ENCODE results near the gene TGFBR2.

The TGFBR2 gene

DNA sequence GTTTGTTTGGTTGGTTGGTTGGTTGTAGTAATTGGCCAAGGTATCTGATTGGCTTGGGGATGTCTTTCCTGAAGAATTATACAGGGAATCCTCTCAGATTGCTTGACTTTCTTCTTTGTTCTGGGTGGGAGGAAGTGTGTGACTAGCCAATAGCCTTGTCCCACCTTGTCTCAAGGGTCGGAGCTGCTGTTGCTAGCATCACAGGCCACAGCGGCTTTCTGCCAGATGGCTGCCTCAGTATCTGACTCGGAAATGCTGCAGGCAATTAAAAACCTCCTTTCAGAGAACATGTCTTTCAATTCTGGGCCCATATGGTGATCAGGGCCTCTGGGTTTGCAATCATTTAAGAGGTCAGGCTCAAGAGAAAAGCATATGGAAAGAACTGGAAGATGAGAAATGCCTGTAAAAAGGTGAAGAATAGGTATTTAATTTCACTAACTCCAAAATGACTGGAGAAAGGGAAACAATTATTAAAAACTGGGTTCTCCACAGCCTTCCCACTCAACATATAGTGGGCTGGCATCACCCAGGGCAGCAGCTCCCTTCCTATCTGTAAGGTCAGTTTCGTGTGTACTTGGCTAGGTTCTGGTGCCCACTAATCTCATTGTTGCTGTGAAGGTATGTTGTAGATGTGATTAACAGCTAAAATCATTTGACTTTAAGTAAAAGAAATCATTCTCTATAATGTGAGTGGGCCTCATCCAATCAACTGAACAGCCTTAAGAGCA, 32.4 kb downstream of the TGFBR2 start:
- no peak for DNase-seq

DNA sequence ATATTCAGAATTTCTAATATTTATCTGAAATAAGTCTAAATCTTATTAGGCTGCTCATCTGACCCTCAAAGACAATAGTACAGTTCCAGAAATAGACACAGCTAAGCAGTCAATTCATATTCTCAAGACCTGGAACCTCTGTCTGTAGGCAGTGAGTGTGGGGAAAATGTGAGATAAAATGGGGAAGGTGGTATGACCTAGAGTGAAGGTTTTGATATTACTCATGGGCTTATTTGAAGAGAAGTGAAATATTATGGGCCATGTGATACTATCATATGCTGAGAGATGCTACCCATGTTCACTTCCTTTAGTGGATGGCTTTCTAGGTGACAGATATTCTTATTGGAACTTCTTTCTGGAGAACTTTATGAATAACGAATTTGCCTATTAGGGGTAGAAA, 33.5 kb downstream of the TGFBR2 start:
- no peak for DNase-seq

DNA sequence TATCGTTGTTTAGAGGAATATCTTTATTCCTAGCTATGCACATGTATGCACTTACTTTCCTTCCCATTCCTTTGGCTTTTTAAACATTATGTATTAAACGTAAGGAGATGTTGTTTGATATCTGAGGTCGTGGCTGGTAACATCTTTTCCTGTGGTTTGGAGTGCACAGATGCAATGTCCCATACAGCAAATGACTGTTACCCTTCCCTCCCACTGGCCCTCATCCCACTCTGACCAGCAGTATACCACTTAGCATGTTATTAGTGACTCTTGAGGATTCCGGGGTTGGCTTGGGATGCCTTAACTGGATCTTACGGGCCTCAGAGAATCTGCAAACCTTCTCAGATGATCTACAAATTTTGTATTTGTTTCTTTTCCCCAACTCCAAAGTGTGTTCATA, 34.5 kb downstream of the TGFBR2 start:
- no peak for DNase-seq

DNA sequence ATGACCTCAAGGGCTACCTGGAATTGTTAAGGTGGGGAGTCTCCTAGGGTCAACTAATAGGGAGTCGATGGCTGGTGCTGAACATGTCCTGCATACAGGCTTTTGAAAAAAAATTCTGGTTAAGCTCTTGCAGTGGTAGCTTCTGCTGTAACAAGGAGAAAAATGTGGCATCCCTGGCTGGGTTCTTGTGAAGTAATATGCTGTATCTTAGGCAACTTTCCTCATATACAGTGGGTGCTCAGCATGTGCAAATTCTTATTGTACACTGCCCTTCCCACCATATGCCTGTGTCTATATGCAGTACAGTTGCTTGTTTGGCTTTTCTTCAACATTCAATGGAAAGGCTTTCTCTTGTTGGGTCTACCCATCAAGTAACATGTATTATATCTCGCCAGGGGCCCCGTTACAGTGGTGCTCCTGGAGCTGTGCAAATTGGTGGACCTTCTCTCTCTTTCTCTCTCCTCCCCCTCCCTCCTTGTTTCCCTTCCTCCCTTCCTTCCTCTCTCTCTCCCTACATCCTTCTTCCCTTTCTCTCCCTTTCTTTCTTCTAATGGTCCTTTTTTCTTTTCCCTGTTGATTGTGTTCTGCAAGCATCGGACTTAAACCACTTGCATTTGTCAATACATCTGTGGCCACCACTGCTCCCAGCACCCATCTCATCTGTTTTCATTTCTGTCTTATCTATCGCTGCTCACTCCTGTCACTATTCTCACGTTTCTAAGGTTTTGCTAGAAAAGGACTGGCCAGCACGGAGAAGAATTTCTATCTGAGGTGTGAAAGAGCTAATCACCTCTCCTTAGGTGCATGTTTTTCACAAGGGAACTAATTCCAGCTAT, 35.2 kb downstream of the TGFBR2 start:
- DNase-seq: no peak

DNA sequence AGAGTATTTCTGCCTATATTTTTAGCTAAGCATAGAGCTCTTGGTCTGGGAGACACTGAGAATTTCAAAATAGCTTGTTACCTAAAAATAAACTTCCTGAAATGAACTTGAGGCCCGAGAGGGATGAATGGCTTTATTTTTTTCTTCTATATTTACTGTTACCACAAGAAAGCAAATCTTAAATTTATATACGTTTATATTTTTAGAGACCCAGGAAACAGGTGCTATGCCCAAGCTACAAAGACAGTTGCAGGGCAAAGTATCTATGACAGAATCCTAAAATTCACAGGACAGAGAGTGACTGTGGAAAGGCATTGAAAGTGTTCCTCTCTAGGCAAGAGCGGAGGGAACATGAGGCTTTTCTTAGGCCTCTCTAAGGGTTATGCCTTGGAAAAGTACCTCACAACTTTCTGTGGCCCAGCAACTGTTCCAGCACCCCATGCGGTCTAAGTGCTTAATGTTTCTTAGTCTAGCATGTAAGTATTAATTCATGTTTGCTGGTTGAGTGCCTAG, 36.5 kb downstream of the TGFBR2 start:
- DNase-seq: no peak

DNA sequence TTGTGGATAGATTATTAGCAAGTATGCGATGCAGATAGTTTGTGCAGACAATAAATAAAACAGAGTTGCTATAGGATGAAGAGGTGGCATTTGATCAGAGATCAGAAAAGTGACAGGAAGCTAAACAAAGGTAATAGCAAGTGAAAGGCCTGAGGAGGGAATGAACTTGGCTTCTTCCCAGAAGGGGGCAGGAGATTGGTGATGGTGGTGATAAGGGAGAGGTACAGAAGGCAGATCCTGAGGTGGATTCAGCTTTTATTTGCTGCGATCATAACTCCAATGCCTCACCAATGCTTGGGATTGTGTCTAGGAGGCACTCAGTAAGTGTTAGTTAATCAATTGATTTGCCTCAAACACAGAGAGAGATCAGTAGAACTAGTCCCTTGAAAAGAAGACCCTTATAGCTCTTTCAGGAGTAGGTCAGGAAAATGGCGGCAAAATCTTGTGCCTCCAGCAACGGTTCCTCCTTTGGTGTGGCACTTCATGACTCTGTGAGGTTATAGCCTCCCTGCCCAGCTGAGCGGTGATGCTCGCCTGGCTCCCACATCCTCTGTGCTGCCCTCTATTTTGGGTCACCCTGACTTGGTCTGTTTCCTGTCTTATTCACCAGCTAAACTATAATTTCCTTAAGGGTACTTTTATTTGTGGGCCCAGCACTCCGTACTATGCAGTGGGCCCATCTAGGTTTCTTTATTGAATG, 37.5 kb downstream of the TGFBR2 start:
- DNase-seq: no peak

DNA sequence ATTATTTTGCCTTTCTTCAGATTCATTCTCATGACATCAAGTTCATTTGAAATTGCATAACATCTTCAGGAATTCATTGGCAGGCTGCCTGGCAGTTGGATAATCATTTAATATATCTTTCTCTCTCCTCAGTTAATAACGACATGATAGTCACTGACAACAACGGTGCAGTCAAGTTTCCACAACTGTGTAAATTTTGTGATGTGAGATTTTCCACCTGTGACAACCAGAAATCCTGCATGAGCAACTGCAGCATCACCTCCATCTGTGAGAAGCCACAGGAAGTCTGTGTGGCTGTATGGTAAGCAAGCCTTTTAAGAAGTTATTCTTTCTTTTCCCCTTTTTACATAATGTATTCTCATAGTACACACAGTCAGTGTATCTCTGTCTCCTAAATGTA, 38.2 kb downstream of the TGFBR2 start:
- no peak for DNase-seq

DNA sequence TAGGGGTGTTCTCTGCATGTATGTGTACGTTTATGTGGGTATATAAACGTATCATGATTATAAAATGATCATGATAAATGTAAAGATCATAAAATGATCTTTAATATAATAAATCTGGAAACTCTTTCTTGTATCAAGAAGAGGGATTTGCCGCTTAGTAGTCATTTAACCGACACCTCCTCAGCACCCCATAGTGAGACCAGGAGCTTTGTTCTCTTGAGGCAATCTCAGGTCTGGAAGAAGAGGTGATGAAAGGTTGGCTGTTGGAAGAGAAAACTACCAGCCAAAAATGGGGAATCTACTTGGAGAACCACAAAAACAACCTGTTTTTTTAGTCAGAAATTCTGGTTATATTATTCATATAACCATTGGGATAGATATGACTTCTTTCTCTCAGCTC, 38.7 kb downstream of the TGFBR2 start:
- no peak for DNase-seq

DNA sequence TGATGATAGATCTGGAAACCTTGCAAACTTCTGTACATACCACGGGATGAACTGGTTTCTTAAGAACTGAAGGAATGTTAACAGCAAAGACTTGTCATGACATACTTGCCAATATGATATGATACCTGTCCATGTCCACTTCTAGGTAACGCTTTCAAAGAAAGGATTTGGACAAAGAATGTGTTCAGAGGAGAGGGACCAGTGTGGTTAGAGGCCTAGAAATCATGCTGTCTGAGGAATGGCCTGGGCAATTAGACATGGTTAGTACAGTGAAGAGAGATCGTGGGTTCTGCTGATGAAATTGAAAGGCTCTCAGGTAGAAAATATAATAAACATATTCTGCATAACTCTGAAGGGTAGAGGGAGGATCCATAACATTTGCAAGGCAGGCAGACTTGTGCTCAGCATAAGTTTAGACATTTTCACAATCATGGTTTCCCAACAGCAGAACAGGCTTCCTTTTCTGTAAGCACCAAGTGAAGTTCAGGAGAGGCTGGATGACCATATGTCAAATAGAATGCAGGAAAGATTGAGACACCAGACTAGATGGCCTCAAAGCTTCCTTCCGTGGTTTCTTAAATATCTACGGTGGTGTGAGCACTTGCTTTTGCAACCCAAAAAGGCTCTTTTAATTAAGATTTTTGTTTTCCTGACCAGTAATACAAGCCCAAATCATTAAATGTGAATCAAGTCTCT, 39.9 kb downstream of the TGFBR2 start:
- DNase-seq: no peak

DNA sequence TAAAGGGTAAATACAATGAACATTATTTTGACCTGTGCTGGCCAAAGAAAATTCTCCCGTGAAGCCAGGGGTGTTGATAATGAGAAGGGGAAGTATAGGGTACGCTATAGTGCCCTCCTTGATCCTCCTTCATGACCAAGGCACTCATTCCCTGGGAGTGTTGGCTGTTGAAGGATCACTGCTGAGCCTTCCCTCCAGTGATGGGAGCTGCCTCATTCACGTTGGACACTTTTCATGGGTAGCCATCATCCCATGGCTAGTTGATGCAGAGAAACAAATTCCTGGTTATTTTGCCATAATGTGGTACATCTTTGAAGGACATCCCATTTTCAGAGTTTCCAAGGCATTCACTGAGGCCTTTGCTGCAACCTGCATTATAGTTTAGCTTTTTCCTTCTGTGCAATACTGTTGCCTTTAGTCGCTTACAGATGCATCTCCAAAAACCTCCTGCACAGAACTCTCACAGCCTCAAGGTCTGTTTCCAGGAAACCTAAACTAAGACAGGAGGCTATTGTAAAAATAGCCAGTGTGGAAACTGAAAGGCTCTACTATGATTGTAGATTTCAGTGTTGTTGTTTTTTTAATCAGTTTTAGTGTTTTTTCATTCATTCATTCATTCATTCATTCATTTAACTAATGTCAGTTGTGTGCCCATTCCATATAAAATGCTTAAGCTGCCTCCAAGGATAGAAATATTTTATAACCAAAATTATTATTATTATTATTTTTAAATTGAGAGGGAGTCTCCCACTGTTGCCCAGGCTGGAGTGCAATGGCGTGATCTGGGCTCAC, 40.8 kb downstream of the TGFBR2 start:
- DNase-seq: no peak

DNA sequence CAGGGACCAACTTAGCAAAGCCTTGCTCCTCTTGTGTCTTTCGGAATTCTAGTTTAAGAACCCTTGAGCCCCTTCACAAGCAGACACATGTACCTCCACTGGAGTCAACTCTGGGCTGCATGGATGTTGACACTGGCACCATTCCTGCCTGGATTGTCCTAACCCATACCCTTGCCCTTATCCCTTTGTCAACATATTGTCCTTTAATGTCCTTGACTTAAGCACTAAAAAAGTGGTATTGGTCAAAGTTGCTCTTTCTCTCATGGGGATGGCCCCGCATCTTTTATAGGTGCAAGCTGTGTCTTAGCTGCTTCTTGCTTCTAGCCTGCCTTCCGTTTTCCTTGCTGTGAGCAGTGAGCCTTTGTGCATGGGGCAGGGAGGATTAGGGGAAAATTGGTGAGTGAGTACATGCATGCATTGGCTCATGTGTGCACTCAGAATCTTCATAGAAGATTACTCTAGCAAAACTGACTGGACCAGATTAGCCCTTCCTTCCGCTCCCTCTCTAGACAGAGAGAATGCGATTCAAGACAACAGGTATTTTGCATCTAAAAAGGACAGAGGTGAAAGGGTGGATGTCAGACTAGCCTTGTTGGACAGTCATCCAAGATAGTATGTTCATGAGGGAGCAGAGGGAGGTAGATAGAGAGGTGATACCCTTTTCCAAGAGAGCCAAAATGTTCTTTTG, 42.4 kb downstream of the TGFBR2 start:
- no peak for DNase-seq

DNA sequence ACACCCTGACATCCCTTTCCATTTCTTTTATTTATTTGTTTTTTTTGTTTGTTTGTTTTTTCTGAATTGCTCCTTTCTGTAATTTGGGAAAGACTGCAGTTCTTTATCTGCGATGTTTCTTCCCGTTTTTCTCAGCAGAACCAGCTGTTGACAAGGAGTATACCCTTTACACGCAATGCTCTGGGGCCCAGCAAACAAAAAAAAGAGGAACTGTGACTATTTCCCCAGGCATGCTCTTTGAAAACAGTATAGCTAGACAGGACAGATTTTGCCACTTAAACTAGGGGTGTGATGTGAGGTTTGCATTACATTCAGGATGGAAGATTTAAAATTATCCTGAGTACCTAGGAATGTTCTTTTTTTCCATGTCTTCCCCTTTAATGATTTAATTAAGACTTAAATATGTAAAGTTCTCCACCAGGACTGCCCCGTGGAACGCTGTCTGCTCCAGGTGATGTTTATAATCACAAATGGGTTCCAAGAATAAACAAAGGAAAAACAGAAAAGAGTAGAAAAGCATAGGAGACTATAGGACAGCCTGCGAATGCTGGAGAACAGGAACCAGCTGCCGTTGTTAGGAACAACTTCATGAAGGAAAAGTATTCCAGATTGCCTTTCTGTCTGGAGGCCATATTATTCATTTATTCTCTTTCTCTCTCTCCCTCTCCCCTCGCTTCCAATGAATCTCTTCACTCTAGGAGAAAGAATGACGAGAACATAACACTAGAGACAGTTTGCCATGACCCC, 43.3 kb downstream of the TGFBR2 start:
- DNase-seq: no peak

DNA sequence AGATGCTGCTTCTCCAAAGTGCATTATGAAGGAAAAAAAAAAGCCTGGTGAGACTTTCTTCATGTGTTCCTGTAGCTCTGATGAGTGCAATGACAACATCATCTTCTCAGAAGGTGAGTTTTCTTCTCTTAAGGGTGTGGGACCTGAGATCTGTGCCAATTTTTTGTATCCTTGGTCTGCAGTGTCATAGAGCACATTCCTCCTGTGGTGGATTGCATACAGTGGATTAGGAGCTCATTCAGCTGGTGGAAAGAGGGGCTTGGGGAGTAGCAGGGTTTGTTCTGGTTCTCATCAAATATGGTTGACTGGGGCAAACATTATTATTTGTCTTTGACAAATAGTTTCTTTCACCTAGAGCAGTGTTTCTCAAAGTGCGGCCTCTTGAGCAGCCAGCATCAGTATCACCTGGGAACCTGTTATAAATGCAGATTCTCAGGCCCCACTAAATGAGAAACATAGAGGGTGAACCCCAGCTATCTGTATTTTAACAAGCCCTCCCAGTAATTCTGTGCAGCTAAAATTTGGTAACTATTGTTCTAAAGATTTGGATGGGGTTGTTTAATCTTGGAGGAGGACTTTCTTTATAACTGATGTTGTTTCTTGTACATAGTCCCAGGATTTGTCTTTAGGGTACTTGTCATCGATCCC, 44.1 kb downstream of the TGFBR2 start:
- DNase-seq: no peak

DNA sequence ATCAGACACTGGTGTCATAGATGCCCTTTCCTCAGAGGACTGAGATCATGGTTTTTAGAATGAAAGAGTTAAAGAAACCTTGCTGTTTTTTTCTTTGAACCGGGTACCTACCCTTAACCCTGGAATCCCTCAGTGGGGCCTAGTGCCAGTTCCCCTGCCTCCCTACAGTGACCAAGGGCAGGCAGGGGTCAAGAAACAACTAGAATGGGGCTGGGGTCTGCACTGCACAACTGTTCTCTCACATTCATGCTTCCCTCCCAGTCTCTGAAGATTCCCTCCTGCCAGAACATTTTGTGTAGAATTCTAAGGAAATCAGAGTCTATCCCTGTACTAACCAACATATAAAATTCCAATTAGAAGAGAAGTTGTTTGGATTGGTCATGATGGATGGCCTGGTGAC, 47.9 kb downstream of the TGFBR2 start:
- DNase-seq: no peak

DNA sequence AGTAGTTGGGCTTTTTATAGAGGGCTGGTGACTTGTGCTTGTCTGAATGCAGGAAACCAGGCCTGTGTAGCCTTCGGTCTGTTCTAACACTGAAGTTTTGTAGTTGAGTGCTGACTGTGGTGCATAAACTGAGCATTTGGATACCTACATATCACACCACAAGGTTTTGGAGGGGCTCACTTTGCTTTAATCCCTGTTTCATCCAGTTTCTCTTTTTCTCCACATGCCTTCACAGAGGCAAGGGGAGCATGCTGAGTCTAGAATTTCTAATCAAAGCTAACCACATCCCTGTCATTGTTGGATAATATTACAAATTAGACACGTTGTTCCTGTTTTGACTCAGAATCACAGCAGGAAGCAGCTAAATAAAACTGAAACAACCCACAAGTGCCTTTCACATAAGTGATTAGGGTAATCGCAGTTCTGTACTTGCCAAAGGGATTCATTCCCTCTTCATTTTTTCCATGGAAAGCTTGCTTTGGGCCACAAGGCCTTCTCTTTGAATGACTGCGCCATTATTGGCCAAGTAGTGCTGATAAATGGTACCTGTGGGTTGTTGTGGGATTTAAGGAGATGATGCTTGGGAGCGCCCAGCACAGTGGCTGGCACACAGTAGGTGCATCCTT, 48.9 kb downstream of the TGFBR2 start:
- DNase-seq: no peak

DNA sequence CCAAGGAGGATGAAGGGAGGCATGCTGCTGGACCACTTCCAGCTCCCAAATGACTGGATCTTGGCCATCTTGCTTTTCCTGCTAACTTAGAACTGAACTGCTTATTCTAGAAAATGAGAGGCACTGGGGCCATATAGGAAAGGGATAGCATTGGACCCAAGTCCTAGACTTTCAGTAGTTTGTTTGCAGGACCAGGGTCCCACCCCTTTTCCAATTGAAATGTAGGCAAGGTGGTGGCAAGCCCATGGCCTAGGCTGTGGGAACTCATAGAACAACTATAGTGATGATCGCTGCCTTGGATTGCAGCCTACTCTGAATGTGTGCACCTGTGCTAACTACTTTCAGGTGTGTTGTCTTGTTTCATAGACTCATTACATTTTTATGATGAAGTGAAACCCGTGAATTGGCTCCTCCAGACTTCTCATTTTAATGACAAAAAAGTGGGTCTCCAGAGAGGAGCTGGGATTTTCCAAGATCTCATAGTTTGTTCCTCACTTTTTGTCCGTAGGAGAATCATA, 50.3 kb downstream of the TGFBR2 start:
- DNase-seq: no peak

DNA sequence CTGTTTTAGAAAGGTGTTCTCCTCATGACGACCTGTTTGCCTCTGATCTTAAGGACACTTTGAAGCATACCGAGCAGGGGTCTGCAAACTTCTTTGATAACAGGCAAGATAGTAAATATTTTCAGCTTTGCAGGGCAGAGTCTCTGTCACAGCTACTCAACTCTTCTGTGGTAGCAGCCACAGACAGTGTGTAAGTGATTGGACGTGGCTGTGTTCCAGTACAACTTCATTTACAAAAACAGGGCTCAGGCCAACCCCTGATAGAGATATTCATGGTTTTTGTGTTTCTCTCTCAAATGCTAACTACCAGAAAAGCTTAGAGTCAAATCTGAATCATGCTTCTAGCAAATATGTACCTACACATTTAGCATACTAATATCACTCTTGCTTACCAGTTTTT, 51.5 kb downstream of the TGFBR2 start:
- no peak for DNase-seq

DNA sequence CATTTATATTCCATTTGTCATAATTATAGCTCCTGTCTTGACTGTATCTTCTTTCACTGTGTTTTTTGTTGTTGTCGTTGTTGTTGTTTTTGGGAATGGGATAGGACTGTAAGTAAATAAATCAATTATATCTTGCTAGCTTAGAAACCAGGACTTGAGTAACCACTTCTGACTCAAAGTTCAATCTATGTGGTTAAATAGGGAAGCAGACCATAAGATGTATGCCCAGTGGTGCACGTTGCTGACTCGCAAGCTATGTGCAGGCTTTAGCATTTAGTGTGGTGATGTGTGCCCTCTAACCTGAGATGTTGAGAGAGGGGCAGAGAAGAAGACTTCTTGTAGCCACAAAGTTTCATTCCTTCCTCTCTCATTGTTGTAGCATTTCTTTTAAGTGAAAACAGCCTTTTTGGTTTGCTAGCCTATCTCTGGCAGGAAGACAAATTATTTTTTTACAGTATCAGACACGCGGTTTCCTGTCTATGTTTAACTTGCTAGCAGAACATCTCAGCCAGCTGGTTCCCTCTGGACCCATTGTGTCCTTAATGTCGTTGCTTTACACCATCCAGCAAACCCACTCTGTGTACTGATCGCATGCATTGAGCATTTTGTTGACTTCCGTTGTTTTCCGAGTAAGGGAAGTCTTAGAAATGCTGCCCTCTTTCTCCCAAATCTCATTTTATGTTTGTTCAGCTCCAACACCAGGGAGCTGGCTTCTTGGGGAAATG, 52.1 kb downstream of the TGFBR2 start:
- no peak for DNase-seq
